ENCODE results near the gene TMED10.

TMED10 gene

GRCh38 chr14:75127474-75127820, 49.0 kb downstream of the TMED10 start:
- DNase-seq (ENCODE audit: low spot score), result peak; percentile 66

DNA sequence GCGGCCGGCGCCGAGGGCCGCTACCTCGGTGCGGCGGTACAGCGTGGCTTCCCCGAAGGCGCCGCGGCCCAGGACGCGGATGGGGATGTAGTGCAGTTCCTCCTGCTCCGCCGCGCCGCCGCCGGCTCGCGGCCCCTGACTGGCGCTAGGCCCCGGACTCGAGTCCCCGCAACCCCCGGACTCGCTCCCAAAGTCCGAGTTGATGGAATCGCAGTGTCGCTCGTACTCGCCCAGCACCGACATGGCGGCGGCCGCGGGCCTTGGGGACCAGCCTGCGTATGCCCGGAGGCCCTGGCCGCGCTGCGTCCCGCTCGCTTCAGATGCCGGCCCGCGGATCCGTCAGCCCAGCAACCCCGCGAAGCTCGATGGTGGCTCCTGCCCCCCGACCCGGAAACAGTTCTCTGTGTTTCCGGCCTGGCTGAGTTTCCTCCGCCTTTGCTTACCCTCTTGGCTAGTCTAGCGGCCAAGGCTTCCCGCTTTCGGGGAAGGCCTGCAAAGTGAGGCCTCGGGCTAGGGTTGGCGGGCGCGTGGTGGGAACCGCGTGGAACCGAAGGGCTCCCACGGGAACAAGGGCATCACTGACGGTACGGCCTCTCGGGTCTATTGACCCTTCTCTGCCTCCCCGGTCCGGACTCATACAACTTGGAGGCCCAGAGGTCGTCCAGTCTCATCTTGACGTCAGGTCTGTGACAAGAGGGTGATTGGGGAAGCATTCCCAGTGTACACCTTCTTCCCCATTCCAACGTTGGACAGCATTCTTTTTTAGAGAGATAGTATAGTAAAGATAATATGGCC, 49.5 kb downstream of the TMED10 start, which contains the start of gene NEK9:
Gene NEK9, minus strand, starts transcription at position 370 of the 795 bp plus-strand sequence. Its CDS starts 127 bp downstream, at position 243.
- DNase-seq (ENCODE audit: low spot score), result peak; percentile 87

- no peak for DNase-seq (ENCODE audit: low spot score)
These were observed 50.3 kb downstream of the TMED10 start for GRCh38 chr14:75126121-75126544.

DNA sequence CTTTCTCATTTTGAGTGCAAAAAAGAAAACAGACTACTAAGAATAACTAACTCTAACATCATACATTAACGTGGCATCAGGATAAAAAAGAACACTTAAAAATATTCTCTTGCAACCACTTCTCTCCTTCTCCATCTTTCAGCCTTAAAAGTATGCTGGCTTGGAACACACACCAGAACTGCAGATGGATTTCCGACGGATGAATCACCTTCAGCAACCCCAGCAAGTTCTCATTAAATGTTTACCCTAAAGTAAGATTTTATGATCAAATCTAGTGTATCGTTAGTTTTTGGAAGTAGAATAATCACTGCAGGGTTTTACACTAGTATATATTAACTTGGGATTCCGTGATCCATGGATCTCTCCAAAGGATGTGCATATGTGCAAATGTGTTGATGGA, 50.8 kb downstream of the TMED10 start:
- peak; percentile 35 for DNase-seq (ENCODE audit: low spot score)

DNA sequence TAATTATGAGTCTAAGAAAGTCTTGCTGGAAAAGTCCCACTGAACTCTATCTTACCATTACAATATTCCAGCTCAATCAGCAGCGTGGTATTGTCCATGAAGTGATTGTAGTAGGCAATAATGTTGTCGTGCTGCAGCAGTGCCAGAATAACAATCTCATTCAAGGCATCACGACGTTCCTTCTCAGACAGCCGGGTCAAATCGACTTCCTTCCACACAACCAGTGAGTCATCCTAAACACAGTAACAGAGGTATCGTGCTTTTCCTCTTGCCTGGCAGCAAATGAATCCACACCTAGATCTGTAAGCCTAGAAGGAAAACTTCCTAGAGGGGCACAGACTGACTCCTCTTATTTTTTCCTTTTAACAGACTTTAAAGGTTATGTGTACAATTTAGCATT, 52.4 kb downstream of the TMED10 start:
- DNase-seq (ENCODE audit: low spot score), result peak; percentile 72

DNA sequence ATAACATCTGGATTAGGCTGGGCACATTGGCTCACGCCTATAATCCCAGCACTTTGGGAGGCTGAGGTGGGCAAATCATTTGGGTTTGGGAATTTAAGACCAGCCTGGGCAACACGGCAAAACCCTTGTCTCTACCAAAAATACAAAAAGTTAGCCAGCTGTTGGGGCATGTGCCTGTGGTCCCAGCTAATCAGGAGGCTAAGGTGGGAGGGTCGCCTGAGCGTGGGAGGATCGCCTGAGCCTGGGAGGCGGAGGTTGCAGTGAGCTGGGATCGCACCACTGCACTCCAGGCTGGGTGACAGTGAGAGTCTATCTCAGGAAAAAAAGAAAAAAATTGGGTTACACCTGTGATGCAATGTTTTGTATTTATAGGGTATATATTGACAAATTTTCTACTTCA, 54.9 kb downstream of the TMED10 start:
- no peak for DNase-seq (ENCODE audit: low spot score)

- DNase-seq (ENCODE audit: low spot score), result no peak
These were observed 55.7 kb downstream of the TMED10 start for GRCh38 chr14:75120541-75121291.

GRCh38 chr14:75119056-75119455, 57.4 kb downstream of the TMED10 start:
- no peak for DNase-seq (ENCODE audit: low spot score)

- DNase-seq (ENCODE audit: low spot score), result no peak
These were observed 62.4 kb downstream of the TMED10 start for GRCh38 chr14:75113932-75114539.

DNA sequence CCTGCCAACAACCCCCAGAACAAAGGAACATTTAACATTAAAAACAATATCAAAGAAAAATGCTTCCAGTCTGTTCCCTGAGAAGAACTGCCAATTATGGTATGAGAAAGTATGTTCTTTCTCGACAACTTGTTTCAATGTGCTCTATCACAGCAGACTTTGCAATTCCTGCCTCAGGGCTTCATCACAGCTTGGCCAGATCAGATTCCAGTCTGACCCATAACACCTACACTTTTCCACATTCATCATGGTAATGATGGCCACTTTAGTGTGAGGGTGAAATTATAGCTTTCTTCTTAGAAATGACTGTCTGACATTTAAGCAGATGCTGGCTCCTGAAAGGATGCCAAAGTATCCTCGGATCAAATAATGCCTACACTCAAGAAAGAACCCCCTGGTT, 66.5 kb downstream of the TMED10 start:
- DNase-seq (ENCODE audit: low spot score), result no peak

DNA sequence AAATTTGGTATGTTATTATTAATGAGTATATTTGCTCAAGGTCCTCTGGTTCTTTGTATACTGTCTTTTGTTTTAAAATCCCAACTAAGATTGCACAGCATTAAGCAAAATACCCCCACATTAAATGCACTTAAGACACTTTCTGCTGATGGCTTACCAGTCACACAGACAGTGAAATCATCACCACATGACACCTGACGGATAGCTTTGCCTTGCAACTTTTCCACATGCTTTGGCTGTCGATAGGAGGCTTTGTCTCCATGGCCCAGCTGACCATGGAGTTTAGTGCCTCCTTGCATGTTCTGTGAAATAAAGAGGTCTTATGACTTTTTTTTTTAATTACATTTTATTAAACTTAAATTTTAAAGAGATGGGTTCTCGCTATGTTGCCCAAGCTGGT, 69.2 kb downstream of the TMED10 start:
- DNase-seq (ENCODE audit: low spot score), result no peak

GRCh38 chr14:75101491-75101890, 74.9 kb downstream of the TMED10 start:
- no peak for DNase-seq (ENCODE audit: low spot score)

- no peak for DNase-seq (ENCODE audit: low spot score)
These were observed 77.7 kb downstream of the TMED10 start for GRCh38 chr14:75098682-75099081.

- DNase-seq (ENCODE audit: low spot score), result no peak
These were observed 78.2 kb downstream of the TMED10 start for GRCh38 chr14:75098212-75098611.

GRCh38 chr14:75096959-75097358, 79.5 kb downstream of the TMED10 start:
- no peak for DNase-seq (ENCODE audit: low spot score)

- no peak for DNase-seq (ENCODE audit: low spot score)
These were observed 80.7 kb downstream of the TMED10 start for GRCh38 chr14:75095690-75096089.

- no peak for DNase-seq (ENCODE audit: low spot score)
These were observed 81.5 kb downstream of the TMED10 start for GRCh38 chr14:75094896-75095295.

GRCh38 chr14:75092698-75093097, 83.7 kb downstream of the TMED10 start:
- DNase-seq (ENCODE audit: low spot score), result no peak

DNA sequence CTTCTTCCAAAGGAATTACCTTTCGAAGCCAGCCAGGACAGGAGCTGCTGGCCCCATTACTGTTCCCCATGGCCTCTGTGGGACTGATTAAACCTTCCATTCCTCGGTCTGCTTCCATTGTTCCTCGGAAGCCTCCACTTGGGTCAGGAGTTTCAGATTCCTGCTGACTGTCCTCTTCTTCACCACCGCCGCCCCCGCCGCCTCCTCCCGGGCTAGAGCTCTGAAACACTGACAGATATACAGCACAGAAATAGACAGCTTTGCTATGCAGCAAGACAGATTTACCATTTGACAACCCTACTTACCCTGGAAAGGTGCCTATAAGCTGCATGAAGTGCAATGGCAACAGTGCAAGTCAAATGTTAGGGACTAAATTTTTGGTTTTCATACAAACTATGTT, 85.2 kb downstream of the TMED10 start:
- DNase-seq (ENCODE audit: low spot score), result no peak

- no peak for DNase-seq (ENCODE audit: low spot score)
These were observed 86.1 kb downstream of the TMED10 start for GRCh38 chr14:75090353-75090752.

DNA sequence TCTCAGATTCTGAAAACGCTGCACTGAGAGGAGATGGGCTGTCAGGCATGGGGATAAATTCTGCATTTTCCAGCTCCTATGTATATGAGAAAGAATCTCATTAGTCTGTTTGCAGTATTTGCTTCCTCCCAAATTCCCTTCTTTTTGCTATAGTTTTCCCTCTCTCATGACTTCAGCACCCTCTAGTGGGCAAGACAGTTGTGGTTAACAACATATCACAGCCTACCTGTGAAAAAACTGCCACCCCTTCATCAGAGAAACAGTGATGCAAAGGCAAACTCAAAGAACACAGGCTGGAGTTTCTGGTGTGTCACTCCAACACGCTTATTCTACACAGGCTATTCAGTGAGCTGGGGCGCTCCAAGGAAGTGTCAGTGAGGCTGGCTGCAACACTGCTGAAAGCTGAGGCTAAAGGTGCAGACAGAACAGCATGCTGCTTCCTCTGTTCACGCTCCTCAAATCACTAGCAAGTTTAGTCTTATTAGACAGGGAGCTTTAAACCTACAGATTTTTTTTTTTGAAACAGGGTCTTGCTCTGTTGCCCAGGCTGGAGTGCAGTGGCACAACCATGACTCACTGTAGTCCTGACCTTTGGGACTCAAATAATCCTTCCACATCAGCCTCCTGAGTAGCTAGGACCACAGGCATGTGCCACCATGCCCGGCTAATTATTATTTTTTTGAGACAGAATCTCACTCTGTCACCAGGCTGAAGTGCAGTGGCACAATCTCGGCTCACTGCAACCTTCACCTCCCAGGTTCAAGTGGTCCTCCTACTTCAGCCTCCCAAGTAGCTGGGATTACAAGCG, 87.6 kb downstream of the TMED10 start:
- DNase-seq (ENCODE audit: low spot score), result peak; percentile 61

DNA sequence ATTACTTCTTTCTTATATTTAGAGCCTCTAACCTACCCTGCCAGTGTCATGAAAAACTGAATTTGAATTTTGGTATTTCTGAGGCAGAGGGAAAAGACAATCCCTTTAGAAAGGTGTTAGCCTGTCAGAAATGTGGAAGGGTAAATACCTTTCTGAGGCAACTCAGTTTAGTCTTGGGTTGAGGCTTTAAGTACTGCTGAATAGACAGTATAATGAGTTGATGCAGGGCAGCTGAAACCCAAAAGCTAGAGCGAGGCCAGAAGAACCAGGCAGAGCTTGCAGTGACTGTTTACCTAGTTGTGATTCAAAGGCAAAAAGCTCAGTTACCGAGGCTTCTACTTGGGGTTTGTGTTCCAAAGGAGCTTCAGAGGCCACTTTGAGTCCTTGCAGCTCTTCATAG, 88.3 kb downstream of the TMED10 start:
- DNase-seq (ENCODE audit: low spot score), result no peak

Data from kidney tubule cell (primary cell).